Colonic mucosa (tissue), 4 donors: ENCODE results near the gene NOS1AP. TPM values are rescaled to one million over a fixed set of nuclear protein-coding genes. Genes with fewer than 3 reads are reported as not detected.

Experiments
- DNase-seq: peaks from one replicate; pipeline ENCODE4 v3.0.0-alpha.2; 2020
- H3K27ac ChIP-seq: fragments of 200-600 bp; one replicate; pipeline ENCODE4 v1.8.0; 2021
- H3K27me3 ChIP-seq: fragments of 200-600 bp; one replicate; pipeline ENCODE4 v1.8.0; 2021
- H3K36me3 ChIP-seq: fragments of 200-600 bp; one replicate; pipeline ENCODE4 v1.8.0; 2021
- H3K4me1 ChIP-seq: fragments of 200-600 bp; one replicate; pipeline ENCODE4 v1.8.0; 2021; ENCODE audit warnings: mild to moderate bottlenecking
- H3K4me3 ChIP-seq: fragments of 200-600 bp; one replicate; pipeline ENCODE4 v1.8.0; 2021
- H3K9ac ChIP-seq, 2 donors: one replicate each; pipeline ENCODE4 v1.7.0; 2013; ENCODE audit warnings: control low read depth in 2 of 2, low read depth in 2 of 2, low read length in 2 of 2
- H3K9me3 ChIP-seq: fragments of 200-600 bp; one replicate; pipeline ENCODE4 v1.8.0; 2021
- CTCF ChIP-seq: fragments of 200-600 bp; IDR thresholded peaks from one replicate; pipeline ENCODE4 v1.8.0; 2022; ENCODE audit warnings: antibody characterized with exemption, mild to moderate bottlenecking
- intact Hi-C: fragments of 100-400 bp; cut with DNase I; formaldehyde crosslinking; loops from one replicate; pipeline ENCODE4 v1.14.1; 2022
- total RNA-seq, 2 donors: library from RNA; stranded (reverse); fragmentation: NEBNext Ultra II Directional in 1 of 2; extraction: Animal tissue kit (Norgen Biotek cat#: 25700) in 1 of 2; gene quantifications; one replicate each; pipeline ENCODE4 v1.2.1, GENCODE V29; 2021
- donor health status: healthy.
- donor health status: DM: no; HTN: no; CAD: no.
- donor health status: DM: no; HTN: no; CAD: no.

The NOS1AP gene
- total RNA-seq, 2 donors from 2014 or later: 9.0 to 14.4 TPM

- no peak for DNase-seq
- no peaks in the 10 kb centered on the region for H3K36me3 ChIP-seq
- no peak overlapping the region for H3K4me3 ChIP-seq
- no peak overlapping the region for H3K27ac ChIP-seq
- no peak overlapping the region for H3K9ac ChIP-seq
- no peak for TF ChIP-seq CTCF
- intact Hi-C loops: no loop called here
- no peaks in the 10 kb centered on the region for H3K4me1 ChIP-seq
- H3K27me3 ChIP-seq: no peaks in the 10 kb centered on the region
- no peaks in the 10 kb centered on the region for H3K9me3 ChIP-seq
These were observed 202.5 kb downstream of the NOS1AP start for GRCh38 chr1:162271972-162272371.

GRCh38 chr1:162272419-162272818 is 202.9 kb downstream of the NOS1AP start:
- TF ChIP-seq CTCF: no peak
- H3K4me3 ChIP-seq: no peak overlapping the region
- no peak overlapping the region for H3K27ac ChIP-seq
- no peaks in the 10 kb centered on the region for H3K9me3 ChIP-seq
- intact Hi-C loops: no loop called here
- H3K36me3 ChIP-seq: no peaks in the 10 kb centered on the region
- H3K9ac ChIP-seq: no peak overlapping the region
- no peak for DNase-seq
- H3K4me1 ChIP-seq: no peaks in the 10 kb centered on the region
- no peaks in the 10 kb centered on the region for H3K27me3 ChIP-seq

GRCh38 chr1:162275622-162276175 is 206.2 kb downstream of the NOS1AP start:
- no peak overlapping the region for H3K27ac ChIP-seq
- H3K9ac ChIP-seq: no peak overlapping the region
- H3K4me1 ChIP-seq: no peaks in the 10 kb centered on the region
- intact Hi-C loops: loop anchor here (2.0 kb wide), 1 partner anchor 219 kb away; no protein-coding TSS in a partner anchor
- H3K9me3 ChIP-seq: no peaks in the 10 kb centered on the region
- no peak for DNase-seq
- no peaks in the 10 kb centered on the region for H3K36me3 ChIP-seq
- no peak for TF ChIP-seq CTCF
- no peaks in the 10 kb centered on the region for H3K27me3 ChIP-seq
- no peak overlapping the region for H3K4me3 ChIP-seq

- Histone ChIP-seq H3K9me3 (no peaks in the 10 kb centered on the region), H3K4me1 (no peaks in the 10 kb centered on the region), H3K36me3 (no peaks in the 10 kb centered on the region), H3K9ac (no peak overlapping the region), H3K4me3 (no peak overlapping the region), H3K27me3 (no peaks in the 10 kb centered on the region), H3K27ac (no peak overlapping the region)
- TF ChIP-seq CTCF: peak; percentile 23
- DNase-seq: no peak
- intact Hi-C loops: loop anchor here (2.0 kb wide), 1 partner anchor 220 kb away; no protein-coding TSS in a partner anchor
These were observed 207.0 kb downstream of the NOS1AP start for GRCh38 chr1:162276493-162276892.

GRCh38 chr1:162279136-162279498 is 209.6 kb downstream of the NOS1AP start:
- H3K4me3 ChIP-seq: no peak overlapping the region
- H3K27me3 ChIP-seq: no peaks in the 10 kb centered on the region
- intact Hi-C loops: no loop called here
- H3K4me1 ChIP-seq: no peaks in the 10 kb centered on the region
- no peak overlapping the region for H3K9ac ChIP-seq
- H3K36me3 ChIP-seq: no peaks in the 10 kb centered on the region
- DNase-seq: no peak
- no peaks in the 10 kb centered on the region for H3K9me3 ChIP-seq
- TF ChIP-seq CTCF: no peak
- H3K27ac ChIP-seq: no peak overlapping the region
